Measurements from ENCODE around the gene IL36RN.

GRCh38 chr2:113041871-113042270, 17.1 kb upstream of the IL36RN start:
- TF ChIP-seq CTCF (conservative IDR thresholded peaks at IDR 0.05; ENCODE audit: low read depth, low read length) (peak; percentile 60), EZH2 (IDR thresholded peaks at IDR 0.05; ENCODE audit: low read length, unreplicated experiment) (no peak), EZH2phosphoT487 (IDR thresholded peaks at IDR 0.05; ENCODE audit: borderline replicate concordance, low read length) (no peak)

Measured in PC-3 (cell line).